ENCODE results near the gene SAMD14.

DNA sequence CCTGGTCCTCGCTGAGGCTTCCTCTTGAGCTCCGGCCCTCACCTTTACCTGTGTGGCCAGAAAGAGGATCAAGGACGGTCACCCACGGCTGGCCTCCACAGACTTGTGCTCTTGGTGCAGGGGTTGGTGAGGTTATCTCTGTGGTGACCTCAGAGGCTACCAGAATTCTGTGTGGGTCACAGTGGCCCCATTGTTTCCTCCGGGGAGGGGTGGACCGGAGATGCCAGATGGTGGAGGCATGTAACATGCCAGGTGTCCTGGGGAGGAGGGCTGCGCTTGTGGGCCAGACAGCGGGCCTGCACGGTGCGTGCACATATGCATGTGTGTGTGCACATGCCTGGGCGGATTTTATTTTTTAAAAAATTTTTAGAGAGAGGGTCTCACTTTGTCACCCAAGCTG is 42.2 kb upstream of the SAMD14 start:
- TF ChIP-seq, protein P1, sequence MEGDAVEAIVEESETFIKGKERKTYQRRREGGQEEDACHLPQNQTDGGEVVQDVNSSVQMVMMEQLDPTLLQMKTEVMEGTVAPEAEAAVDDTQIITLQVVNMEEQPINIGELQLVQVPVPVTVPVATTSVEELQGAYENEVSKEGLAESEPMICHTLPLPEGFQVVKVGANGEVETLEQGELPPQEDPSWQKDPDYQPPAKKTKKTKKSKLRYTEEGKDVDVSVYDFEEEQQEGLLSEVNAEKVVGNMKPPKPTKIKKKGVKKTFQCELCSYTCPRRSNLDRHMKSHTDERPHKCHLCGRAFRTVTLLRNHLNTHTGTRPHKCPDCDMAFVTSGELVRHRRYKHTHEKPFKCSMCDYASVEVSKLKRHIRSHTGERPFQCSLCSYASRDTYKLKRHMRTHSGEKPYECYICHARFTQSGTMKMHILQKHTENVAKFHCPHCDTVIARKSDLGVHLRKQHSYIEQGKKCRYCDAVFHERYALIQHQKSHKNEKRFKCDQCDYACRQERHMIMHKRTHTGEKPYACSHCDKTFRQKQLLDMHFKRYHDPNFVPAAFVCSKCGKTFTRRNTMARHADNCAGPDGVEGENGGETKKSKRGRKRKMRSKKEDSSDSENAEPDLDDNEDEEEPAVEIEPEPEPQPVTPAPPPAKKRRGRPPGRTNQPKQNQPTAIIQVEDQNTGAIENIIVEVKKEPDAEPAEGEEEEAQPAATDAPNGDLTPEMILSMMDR (IDR thresholded peaks at IDR 0.05), result no peak
- TF ChIP-seq POLR2A (IDR thresholded peaks at IDR 0.05), result no peak

Data from Peyer's patch (tissue), 4 donors.